Vagina (tissue), 2 donors: ENCODE measurements around the gene SLC25A26. TPM values are rescaled to one million over a fixed set of nuclear protein-coding genes. Genes with fewer than 3 reads are reported as not detected.
"Not testable (repeated sequence)": the region's sequence is repeated elsewhere in the genome, so short reads cannot be mapped to it uniquely, and the experiment has no call there.

Experiments used
- DNase-seq, 2 donors: peaks; one replicate each; pipeline ENCODE4 v3.0.0-alpha.2; 2017; ENCODE audit errors: extremely low spot score in 2 of 2
- H3K27ac ChIP-seq: fragments of 200-600 bp; sonication (generic); one replicate; pipeline ENCODE4 v1.5.1; 2019
- H3K27me3 ChIP-seq: fragments of 200-600 bp; sonication (generic); one replicate; pipeline ENCODE4 v1.5.1; 2019
- H3K36me3 ChIP-seq, 2 donors: fragments of 200-600 bp; sonication (generic); one replicate each; pipeline ENCODE4 v1.5.1; 2017 to 2019
- H3K4me1 ChIP-seq: fragments of 200-600 bp; sonication (generic); one replicate; pipeline ENCODE4 v1.5.1; 2019
- H3K4me3 ChIP-seq, 2 donors: fragments of 200-600 bp; sonication (generic); 1 replicate in 1 of 2; 2 replicates in 1 of 2; pipeline ENCODE4 v1.5.1; 2016 to 2019
- H3K9me3 ChIP-seq: fragments of 200-600 bp; sonication (generic); one replicate; pipeline ENCODE4 v1.5.1; 2019
- POLR2A ChIP-seq, 2 donors: fragments of 450-650 bp; IDR thresholded peaks; one replicate each; pipeline ENCODE4 v1.6.1; 2017; ENCODE audit warnings: antibody characterized with exemption in 2 of 2, mild to moderate bottlenecking in 2 of 2, moderate library complexity in 2 of 2
- POLR2AphosphoS5 ChIP-seq, 2 donors: sonication (generic); formaldehyde crosslinking; IDR thresholded peaks; one replicate each; pipeline ENCODE4 v1.9.0; 2017; ENCODE audit warnings: antibody characterized with exemption in 2 of 2, mild to moderate bottlenecking in 2 of 2, low read depth in 1 of 2; ENCODE audit not compliant: insufficient read depth in 1 of 2
- intact Hi-C: fragments of 100-400 bp; cut with DNase I; formaldehyde crosslinking; loops from one replicate; pipeline ENCODE4 v1.15.1; 2023
- total RNA-seq: library from RNA; depleted of rRNA; stranded (reverse); fragments of >200 nt; gene quantifications from one replicate; pipeline ENCODE4 v1.2.3, GENCODE V29; 2016
- TF ChIP-seq, protein P1 (sequence below), 3 experiments: fragments of 450-650 bp in 2 of 3; fragments of 200-600 bp in 1 of 3; sonication (generic) in 1 of 3; IDR thresholded peaks; one replicate each; pipeline ENCODE4 v1.5.1; 2017 to 2019; ENCODE audit warnings: antibody characterized with exemption in 3 of 3, mild to moderate bottlenecking in 2 of 3, moderate library complexity in 2 of 3

Gene SLC25A26
- total RNA-seq, 1 donor from 2014 or later = 21.6 TPM

DNA sequence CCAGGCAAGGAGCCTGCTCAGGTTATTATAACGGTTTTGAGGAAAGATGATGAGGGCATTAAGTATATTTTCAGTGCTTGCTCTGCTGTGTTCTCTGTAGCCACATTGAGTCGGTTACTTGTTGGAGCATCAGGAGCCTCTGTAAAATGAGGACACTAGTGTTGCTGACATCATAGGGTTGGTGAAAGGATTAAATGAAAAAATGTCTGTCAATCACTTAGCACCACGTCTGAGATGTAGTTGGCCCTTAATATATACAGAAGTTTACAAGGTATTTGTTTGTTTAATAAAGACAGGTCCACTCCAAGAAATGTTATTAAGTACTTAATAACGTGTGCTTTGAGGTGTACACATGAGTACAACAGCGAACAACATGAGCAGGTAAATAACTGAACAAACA is 735 bp upstream of the SLC25A26 start:
- TF ChIP-seq POLR2AphosphoS5 (IDR thresholded peaks at IDR 0.05; ENCODE audit: insufficient read depth in 1 of 2, low read depth in 1 of 2) (no peak), POLR2A (IDR thresholded peaks at IDR 0.05) (no peak)
- TF ChIP-seq, protein P1, sequence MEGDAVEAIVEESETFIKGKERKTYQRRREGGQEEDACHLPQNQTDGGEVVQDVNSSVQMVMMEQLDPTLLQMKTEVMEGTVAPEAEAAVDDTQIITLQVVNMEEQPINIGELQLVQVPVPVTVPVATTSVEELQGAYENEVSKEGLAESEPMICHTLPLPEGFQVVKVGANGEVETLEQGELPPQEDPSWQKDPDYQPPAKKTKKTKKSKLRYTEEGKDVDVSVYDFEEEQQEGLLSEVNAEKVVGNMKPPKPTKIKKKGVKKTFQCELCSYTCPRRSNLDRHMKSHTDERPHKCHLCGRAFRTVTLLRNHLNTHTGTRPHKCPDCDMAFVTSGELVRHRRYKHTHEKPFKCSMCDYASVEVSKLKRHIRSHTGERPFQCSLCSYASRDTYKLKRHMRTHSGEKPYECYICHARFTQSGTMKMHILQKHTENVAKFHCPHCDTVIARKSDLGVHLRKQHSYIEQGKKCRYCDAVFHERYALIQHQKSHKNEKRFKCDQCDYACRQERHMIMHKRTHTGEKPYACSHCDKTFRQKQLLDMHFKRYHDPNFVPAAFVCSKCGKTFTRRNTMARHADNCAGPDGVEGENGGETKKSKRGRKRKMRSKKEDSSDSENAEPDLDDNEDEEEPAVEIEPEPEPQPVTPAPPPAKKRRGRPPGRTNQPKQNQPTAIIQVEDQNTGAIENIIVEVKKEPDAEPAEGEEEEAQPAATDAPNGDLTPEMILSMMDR (IDR thresholded peaks at IDR 0.05) = no peak
- intact Hi-C loops = no loop called here
- Histone ChIP-seq H3K36me3 (no peaks in the 10 kb centered on the region), H3K27me3 (no peaks in the 10 kb centered on the region), H3K27ac (peak overlapping the region; percentile 23), H3K9me3 (no peaks in the 10 kb centered on the region), H3K4me3 (peak overlapping the region; percentile 57 to 75), H3K4me1 (peaks cover 15% of the 10 kb centered on the region)
- DNase-seq = no peak

DNA sequence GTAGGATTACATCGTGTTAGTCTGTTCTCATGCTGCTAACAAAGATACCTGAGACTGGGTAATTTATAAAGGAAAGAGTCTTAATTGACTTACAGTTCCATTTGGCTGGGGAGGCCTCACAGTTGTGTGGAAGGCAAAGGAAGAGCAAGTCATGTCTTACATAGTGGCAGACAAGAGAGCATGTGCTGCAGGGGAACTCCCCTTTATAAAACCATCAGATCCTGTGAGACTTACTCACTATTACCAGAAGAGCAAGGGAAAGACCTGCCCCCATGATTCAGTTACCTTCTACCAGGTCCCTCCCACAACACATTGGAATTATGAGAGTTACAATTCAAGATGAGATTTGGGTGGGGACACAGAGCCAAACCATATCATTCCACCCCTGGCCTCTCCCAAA is 3.4 kb downstream of the SLC25A26 start:
- DNase-seq = no peak
- no peaks in the 10 kb centered on the region for H3K9me3 ChIP-seq
- H3K4me1 ChIP-seq = peaks cover 15% of the 10 kb centered on the region
- intact Hi-C loops = no loop called here
- H3K27me3 ChIP-seq = no peaks in the 10 kb centered on the region
- TF ChIP-seq, protein P1 (IDR thresholded peaks at IDR 0.05) = no peak
- TF ChIP-seq POLR2AphosphoS5 (IDR thresholded peaks at IDR 0.05; ENCODE audit: insufficient read depth in 1 of 2, low read depth in 1 of 2) (no peak), POLR2A (IDR thresholded peaks at IDR 0.05) (no peak)
- H3K27ac ChIP-seq = no peak overlapping the region
- H3K36me3 ChIP-seq = no peaks in the 10 kb centered on the region
- no peak overlapping the region for H3K4me3 ChIP-seq

DNA sequence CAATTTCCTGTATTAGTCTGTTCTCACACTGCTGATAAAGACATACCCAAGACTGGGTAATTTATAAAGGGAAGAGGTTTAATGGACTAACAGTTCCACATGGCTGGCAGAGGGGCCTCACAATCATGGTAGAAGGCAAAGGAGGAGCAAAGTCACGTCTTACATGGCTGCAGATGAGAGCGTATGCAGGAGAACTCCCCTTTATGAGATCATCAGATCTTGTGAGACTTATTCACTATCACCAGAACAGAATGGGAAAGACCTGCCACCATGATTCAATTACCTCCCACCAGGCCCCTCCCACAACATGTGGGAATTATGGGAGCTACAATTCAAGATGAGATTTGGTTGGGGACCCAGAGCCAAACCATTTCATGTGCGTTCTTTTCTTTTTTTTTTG is 5.3 kb downstream of the SLC25A26 start:
- H3K27me3 ChIP-seq, H3K27ac ChIP-seq, H3K9me3 ChIP-seq, H3K36me3 ChIP-seq, H3K4me1 ChIP-seq, H3K4me3 ChIP-seq, DNase-seq, intact Hi-C loops: not testable (repeated sequence)

DNA sequence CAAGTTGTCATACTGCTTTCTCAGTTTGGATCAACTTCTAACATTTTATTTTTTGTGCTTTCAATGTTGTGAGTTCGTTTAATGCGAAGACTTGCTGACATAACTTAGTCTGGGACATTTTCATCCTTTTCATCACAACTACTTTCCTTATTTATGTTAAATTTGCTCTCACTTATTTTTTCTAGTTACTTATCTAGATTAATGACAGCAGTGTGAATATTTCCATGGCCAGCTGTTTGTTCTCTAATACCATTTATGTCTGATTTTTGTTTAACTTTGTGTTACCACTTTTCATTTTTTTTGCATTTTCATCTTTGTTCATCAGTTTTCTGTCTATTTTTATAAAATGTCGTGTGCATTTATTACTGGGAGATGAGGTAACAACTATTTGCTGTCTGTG is 6.2 kb downstream of the SLC25A26 start:
- TF ChIP-seq, protein P1 (IDR thresholded peaks at IDR 0.05) = no peak
- TF ChIP-seq POLR2A (IDR thresholded peaks at IDR 0.05) (no peak), POLR2AphosphoS5 (IDR thresholded peaks at IDR 0.05; ENCODE audit: insufficient read depth in 1 of 2, low read depth in 1 of 2) (no peak)
- Histone ChIP-seq H3K36me3 (no peaks in the 10 kb centered on the region), H3K9me3 (no peaks in the 10 kb centered on the region), H3K27me3 (no peaks in the 10 kb centered on the region), H3K27ac (no peak overlapping the region), H3K4me3 (no peak overlapping the region), H3K4me1 (peaks cover under 1% of the 10 kb centered on the region)
- intact Hi-C loops = no loop called here
- DNase-seq = no peak

DNA sequence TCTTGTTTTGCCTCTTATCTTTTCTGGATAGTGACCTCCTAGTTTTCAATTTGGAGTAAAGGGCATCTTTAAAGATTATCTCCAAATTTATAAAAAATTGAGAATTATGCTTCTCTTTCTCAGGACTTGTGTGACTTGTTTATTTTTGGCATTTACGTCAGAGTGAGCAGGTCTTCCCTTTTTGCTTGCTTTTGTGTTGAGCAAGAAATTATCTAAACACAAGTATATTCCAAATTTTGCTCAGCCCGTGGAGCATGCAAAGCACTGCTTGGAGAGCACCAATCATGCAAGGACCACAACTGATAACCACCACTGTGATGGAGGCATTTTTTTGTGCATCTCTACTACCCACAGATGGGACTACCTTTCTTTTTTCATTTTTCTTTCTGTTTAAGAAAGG is 7.1 kb downstream of the SLC25A26 start:
- Histone ChIP-seq H3K27ac (no peak overlapping the region), H3K4me3 (no peak overlapping the region), H3K27me3 (no peaks in the 10 kb centered on the region), H3K36me3 (no peaks in the 10 kb centered on the region), H3K4me1 (no peaks in the 10 kb centered on the region), H3K9me3 (no peaks in the 10 kb centered on the region)
- DNase-seq = no peak
- intact Hi-C loops = no loop called here
- TF ChIP-seq, protein P1 (IDR thresholded peaks at IDR 0.05) = no peak
- TF ChIP-seq POLR2AphosphoS5 (IDR thresholded peaks at IDR 0.05; ENCODE audit: insufficient read depth in 1 of 2, low read depth in 1 of 2) (no peak), POLR2A (IDR thresholded peaks at IDR 0.05) (no peak)

DNA sequence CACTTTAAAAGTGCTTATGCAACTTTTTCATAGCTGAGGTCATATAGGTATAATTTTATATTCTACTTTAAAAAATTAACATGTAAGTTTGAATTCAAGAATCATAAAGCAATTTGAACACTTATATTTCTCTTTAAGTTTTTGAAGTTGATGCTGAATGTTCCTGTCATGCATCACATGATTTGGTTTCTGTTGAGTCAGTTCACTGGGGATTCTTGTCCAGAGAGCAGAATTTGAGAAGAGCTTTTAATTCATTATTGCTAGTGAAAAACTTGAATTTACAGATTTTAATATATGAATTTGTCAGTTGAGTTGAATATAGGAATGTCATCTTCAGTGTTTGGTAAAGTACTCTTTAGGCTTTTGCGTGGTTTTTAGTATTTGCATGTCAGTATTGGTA is 7.9 kb downstream of the SLC25A26 start:
- H3K9me3 ChIP-seq = no peaks in the 10 kb centered on the region
- H3K4me3 ChIP-seq = no peak overlapping the region
- no peak for DNase-seq
- TF ChIP-seq, protein P1 (IDR thresholded peaks at IDR 0.05) = no peak
- H3K27me3 ChIP-seq = no peaks in the 10 kb centered on the region
- H3K27ac ChIP-seq = no peak overlapping the region
- H3K4me1 ChIP-seq = no peaks in the 10 kb centered on the region
- intact Hi-C loops = no loop called here
- H3K36me3 ChIP-seq = no peaks in the 10 kb centered on the region
